ENCODE data around the gene POPDC3. TPM values are rescaled to one million over a fixed set of nuclear protein-coding genes. Genes with fewer than 3 reads are reported as not detected.

POPDC3 gene
- total and polyA plus RNA-seq, 2 of the 4 experiments (the other 2 are of a cell fraction): 22.7 to 25.8 TPM

- in situ Hi-C loops (cut with MboI; ENCODE audit: low sequenced_read_pairs): no loop called here
- TF ChIP-seq MAFK (IDR thresholded peaks at IDR 0.05; ENCODE audit: low read depth, low read length) (no peak), MAZ (IDR thresholded peaks at IDR 0.05; ENCODE audit: borderline replicate concordance, low read depth, low read length) (no peak), CHD1 (IDR thresholded peaks at IDR 0.05; ENCODE audit: low read depth, low read length) (no peak), ELK1 (IDR thresholded peaks at IDR 0.05; ENCODE audit: borderline replicate concordance, low read depth, low read length) (no peak), SMC3 (IDR thresholded peaks at IDR 0.05; ENCODE audit: low read depth, low read length) (no peak), NFE2L2 (IDR thresholded peaks at IDR 0.05; ENCODE audit: low read depth, low read length) (no peak), FOS (IDR thresholded peaks at IDR 0.05; ENCODE audit: low read depth, low read length) (no peak), CEBPB (IDR thresholded peaks at IDR 0.05; ENCODE audit: low read depth, low read length) (no peak), RAD21 (IDR thresholded peaks at IDR 0.05; ENCODE audit: low read length) (no peak), POLR2A (IDR thresholded peaks at IDR 0.05; ENCODE audit: low read depth, low read length) (no peak), RFX5 (IDR thresholded peaks at IDR 0.05; ENCODE audit: low read depth, low read length) (no peak), RCOR1 (IDR thresholded peaks at IDR 0.05; ENCODE audit: insufficient replicate concordance, low read length) (no peak), MXI1 (IDR thresholded peaks at IDR 0.05; ENCODE audit: borderline replicate concordance, low read depth, low read length) (no peak)
- TF ChIP-seq, protein P1, sequence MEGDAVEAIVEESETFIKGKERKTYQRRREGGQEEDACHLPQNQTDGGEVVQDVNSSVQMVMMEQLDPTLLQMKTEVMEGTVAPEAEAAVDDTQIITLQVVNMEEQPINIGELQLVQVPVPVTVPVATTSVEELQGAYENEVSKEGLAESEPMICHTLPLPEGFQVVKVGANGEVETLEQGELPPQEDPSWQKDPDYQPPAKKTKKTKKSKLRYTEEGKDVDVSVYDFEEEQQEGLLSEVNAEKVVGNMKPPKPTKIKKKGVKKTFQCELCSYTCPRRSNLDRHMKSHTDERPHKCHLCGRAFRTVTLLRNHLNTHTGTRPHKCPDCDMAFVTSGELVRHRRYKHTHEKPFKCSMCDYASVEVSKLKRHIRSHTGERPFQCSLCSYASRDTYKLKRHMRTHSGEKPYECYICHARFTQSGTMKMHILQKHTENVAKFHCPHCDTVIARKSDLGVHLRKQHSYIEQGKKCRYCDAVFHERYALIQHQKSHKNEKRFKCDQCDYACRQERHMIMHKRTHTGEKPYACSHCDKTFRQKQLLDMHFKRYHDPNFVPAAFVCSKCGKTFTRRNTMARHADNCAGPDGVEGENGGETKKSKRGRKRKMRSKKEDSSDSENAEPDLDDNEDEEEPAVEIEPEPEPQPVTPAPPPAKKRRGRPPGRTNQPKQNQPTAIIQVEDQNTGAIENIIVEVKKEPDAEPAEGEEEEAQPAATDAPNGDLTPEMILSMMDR (conservative IDR thresholded peaks at IDR 0.05; ENCODE audit: low read depth, low read length): no peak
These were observed 69.6 kb downstream of the POPDC3 start for GRCh38 chr6:105109955-105110895.

More at GRCh38 chr6:105109955-105110895, 69.6 kb downstream of the POPDC3 start:
- no peak overlapping the region for H3K4me2 ChIP-seq (ENCODE audit: low read depth, low read length)
- H2BK120ac ChIP-seq (ENCODE audit: low read depth, low read length): no peak overlapping the region
- no peak overlapping the region for H3K4me3 ChIP-seq (ENCODE audit: insufficient read depth, low read depth, low read length)
- H2BK15ac ChIP-seq (ENCODE audit: low read depth, low read length): no peak overlapping the region
- H3K18ac ChIP-seq (ENCODE audit: low read depth, low read length): no peak overlapping the region
- peaks cover 0 to 3% of the 10 kb centered on the region in 2 experiments; a peak in 1 of 4 replicates for H3K79me1 ChIP-seq (ENCODE audit: low read depth in 1 of 2, low read length in 2 of 2)
- no peak overlapping the region for H2BK5ac ChIP-seq (ENCODE audit: low read depth, low read length, poor library complexity, severe bottlenecking)
- H2AFZ ChIP-seq (replicated peaks; ENCODE audit: low read length, poor library complexity): no peak overlapping the region
- H3K9ac ChIP-seq (ENCODE audit: low read depth, low read length): no peak overlapping the region
- no peak overlapping the region for H3K23ac ChIP-seq (ENCODE audit: low read depth, low read length)
- intact Hi-C loops (cut with micrococcal nuclease): no loop called here
- no peak for DNase-seq
- peaks cover 2% of the 10 kb centered on the region; the same call in 1 of the 2 replicates for H3K36me3 ChIP-seq (ENCODE audit: control insufficient read depth, insufficient read depth, low read length)
- H3K4ac ChIP-seq (ENCODE audit: low read depth, low read length): no peak overlapping the region
- peaks cover 2% of the 10 kb centered on the region; the same call in 1 of the 2 replicates for H3K4me1 ChIP-seq (ENCODE audit: control insufficient read depth, insufficient read depth, low read length)
- H4K20me1 ChIP-seq (ENCODE audit: insufficient read depth, low read length): no peaks in the 10 kb centered on the region; the same call in 1 of the 2 replicates
- ChIA-PET CTCF (interaction anchor here (0.6 kb wide), 1 partner anchor 16 kb away, joined by 3 read pairs; no protein-coding TSS in a partner anchor), POLR2A (ENCODE audit: unreplicated experiment) (interaction anchor here (0.5 kb wide), 2 partner anchors 15 to 133 kb away, joined by 3 to 4 read pairs; no protein-coding TSS in a partner anchor)
- H2BK20ac ChIP-seq (ENCODE audit: low read depth, low read length): no peak overlapping the region
- no peak overlapping the region for H4K8ac ChIP-seq (ENCODE audit: low read depth in 2 of 2, low read length in 2 of 2)
- BruUV-seq (replicated peaks): no TSS peak
- no peaks in the 10 kb centered on the region for H3K27me3 ChIP-seq (ENCODE audit: control insufficient read depth, insufficient read depth, low read length)
- H2AK9ac ChIP-seq (replicated peaks; ENCODE audit: low read depth, low read length, poor library complexity): no peak overlapping the region
- dilution Hi-C loops (cut with HindIII; ENCODE audit: low sequenced_read_pairs, unreplicated experiment): no loop called here
- H3K9me1 ChIP-seq (ENCODE audit: insufficient read depth, low read length): no peaks in the 10 kb centered on the region
- no peaks in the 10 kb centered on the region for H3K9me3 ChIP-seq (ENCODE audit: control insufficient read depth, insufficient read depth, low read length)
- 80% methylated on average over 1 of the region's 8 CpGs; no CpG with 5 or more reads in 1 of the 2 experiments for WGBS, 2 experiments (ENCODE audit: extremely low coverage in 2 of 2, insufficient read length in 1 of 2)
- no peak overlapping the region for H4K5ac ChIP-seq (ENCODE audit: low read depth, low read length)
- no peak overlapping the region for H3K14ac ChIP-seq (replicated peaks; ENCODE audit: low read depth, low read length)
- no peak for ATAC-seq (ENCODE audit: low read depth)
- no peak overlapping the region for H3K27ac ChIP-seq (ENCODE audit: insufficient read depth, low read length)
- H4K91ac ChIP-seq (ENCODE audit: insufficient read depth, low read depth, low read length): no peak overlapping the region
- no peak overlapping the region for H3K56ac ChIP-seq (ENCODE audit: extremely low read depth, insufficient read depth, low read length)
- no peak overlapping the region for H2AK5ac ChIP-seq (ENCODE audit: low read depth, low read length)

Data from IMR-90 (cell line).